Right lung (tissue), 5 donors: ENCODE measurements around the gene WASHC2C. TPM values are rescaled to one million over a fixed set of nuclear protein-coding genes. Genes with fewer than 3 reads are reported as not detected.
A peak's percentile ranks its signal among the peaks of the same experiment; 100 is the strongest.
"Not testable (repeated sequence)": the region's sequence is repeated elsewhere in the genome, so short reads cannot be mapped to it uniquely, and the experiment has no call there.

Source experiments
- DNase-seq, 2 donors: peaks; one replicate each; pipeline ENCODE4 v3.0.0-alpha.2; 2013
- polyA plus RNA-seq, 5 donors: library from polyadenylated mRNA; unstranded; fragments of 120-200 nt; gene quantifications; one replicate each; pipeline versions ENCODE4 v1.2.1 to v1.2.3, GENCODE V29; 2013; ENCODE audit warnings: inconsistent platforms in 1 of 5, low replicate concordance in 1 of 5; ENCODE audit not compliant: insufficient read length in 5 of 5, insufficient read depth in 1 of 5

Gene WASHC2C
- polyA plus RNA-seq, 5 donors, result 37.7 to 61.9 (median 53.3) TPM

DNA sequence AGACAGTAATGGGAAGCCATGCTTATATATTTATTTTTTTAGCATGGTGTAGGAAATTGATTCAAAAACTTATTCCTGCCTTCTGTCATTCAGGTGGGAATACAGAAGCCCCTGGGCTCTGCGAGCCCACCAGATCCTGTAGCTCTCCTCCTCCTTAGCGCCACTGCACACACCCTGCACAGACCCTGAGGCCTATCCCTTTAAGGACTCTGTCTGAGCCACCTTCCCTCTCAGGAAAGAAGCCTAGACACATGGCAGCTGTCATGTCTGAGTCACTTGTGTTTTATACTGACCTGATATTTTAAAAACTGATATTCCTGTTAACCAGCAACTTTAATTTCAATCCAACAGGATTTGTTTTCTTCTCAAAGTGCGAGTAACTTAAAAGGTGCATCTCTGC, 36.0 kb downstream of the WASHC2C start:
- DNase-seq, result not testable (repeated sequence)

DNA sequence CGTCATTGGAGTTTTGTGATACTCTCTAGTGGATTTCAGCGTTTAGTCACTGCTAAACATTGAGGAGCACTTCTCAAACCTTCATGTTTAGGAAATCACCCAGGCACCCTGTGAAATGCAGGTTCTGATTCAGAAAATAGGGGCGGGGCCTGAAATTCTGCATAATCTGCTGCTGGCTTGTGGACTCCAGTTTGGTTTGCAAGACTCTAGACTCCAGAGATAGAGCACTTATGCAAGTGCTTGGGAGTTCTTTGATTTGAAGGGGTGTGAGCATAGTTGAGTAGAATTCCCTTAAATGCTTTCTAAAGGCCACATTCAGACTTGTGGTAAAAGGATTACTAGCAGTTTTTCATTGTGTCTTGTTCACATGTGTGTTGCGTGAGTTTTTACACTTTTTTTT, 41.3 kb downstream of the WASHC2C start:
- DNase-seq, result not testable (repeated sequence)

DNA sequence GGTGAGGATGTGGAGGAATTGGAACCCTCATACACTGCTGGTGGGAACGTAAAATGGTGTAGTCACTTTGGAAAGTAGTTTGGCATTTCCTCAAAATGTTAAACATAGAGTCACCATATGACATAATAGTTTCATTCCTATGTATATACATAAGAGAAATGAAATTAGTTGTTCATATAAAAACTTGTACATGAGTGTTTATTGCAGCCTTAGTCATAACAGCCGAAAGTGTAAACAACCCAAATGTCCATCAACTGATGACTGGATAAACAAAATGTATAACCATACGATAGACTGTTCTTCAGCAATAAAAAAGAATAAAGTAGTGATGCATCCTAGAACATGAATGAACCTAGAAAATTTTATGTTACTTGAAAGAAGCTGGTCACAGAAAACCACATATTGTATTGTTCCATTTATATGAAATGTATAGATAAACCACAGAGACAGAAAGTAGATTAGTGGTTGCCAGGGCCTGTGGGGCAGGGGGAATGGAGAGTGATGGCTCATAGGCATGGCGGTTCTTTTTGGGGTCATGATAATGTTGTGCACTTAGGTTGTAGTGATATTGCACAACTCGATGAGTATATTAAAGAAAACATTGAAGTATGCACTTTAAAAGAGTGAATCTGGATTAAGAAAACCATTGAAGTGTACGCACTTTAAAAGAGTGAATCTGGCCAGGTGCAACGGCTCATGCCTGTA, 44.8 kb downstream of the WASHC2C start:
- not testable (repeated sequence) for DNase-seq

DNA sequence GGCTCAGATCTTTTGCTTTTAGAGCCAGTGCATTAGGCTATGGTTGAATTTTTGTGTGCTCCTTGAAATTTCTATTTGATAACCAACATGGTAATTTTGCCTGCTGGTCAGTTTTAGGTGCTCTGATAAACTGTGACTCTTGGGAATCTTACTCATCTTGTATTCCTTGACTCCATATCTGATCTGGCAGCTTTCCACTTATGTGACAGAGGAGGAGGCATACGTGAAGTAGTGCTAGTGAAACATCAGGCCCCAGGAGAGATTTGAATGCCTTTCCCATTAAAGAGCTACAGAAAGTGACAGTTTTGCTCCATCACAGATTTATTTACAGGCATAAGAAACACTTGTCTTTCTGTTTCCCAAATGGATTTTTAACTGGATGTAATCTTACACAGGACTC, 59.2 kb downstream of the WASHC2C start:
- not testable (repeated sequence) for DNase-seq

DNA sequence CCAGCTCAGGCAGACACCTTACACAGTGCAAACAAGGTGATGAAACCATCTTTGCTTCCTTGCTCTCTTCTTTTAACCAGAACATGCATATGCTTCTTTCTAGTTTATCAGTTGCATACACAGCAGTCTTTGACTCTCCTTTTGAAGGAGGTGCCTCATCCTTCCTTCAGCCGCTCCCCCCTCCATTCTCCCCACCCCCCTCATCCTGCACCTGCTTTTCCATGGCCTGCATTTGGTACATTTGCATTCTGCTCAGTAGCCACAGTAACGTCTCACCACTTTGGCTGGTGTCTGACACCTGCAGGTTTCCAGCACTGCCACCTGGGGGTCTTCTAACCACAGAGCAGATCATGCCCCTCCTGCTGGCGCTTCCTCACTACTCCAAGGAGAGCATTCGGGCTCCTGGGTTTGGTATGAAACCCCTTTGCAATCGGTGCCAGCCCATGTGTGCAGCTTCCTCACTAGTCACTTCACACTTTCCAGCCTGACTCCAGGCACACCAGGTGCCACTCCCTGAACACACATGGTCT, 60.2 kb downstream of the WASHC2C start:
- not testable (repeated sequence) for DNase-seq

DNA sequence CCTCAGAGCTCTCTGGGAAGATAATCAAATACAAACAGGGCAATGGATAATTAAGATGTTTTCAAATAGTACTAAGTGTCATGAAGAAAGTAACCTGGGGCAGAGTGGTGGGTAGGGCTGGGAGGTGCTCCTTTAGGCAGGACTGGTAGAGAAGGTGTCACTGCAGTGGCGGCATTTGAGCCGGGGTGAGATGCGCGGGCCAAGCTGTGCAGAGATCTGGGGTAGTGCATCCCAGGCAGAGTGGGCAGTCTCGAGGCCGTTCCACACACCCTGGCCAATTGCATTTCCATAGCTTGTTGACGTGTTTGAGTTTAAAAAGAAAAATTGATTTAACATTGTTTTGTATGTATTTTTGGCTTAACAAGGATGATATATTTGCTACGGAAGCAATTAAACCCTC, 62.9 kb downstream of the WASHC2C start:
- not testable (repeated sequence) for DNase-seq

DNA sequence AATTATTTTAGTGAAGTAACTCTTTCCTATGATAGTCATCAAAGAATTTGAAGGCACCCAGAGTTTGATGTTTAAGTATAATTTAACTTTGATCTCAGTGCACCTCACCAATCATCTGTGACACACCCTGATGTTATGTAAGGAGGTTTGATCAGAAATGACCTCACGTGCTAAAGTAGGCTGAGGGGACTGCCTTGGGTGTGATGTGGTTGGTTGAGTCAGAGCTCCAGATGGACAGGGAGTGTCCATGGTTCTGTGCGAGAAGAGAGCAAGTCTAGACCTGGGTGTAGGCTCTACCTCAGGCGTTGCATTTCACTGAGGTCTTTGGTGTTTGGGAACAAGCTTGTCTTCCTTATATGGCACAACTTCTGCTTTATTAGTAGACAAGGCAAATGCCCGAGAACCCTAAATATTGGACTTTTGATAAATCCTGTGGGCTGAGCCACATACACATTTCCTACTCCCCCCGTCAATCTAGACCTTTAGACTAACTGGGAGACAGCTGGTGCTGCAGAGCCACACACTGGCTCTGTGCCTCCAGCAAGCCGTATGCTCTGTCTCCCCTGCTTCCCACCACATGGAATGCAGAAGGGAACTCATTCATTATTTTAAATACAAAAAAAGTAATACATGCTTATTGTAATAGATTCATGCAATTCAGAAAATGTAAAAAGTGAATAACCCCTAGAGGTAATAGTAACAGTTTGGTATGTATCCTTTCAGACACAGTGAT, 63.8 kb downstream of the WASHC2C start:
- DNase-seq, result not testable (repeated sequence)

DNA sequence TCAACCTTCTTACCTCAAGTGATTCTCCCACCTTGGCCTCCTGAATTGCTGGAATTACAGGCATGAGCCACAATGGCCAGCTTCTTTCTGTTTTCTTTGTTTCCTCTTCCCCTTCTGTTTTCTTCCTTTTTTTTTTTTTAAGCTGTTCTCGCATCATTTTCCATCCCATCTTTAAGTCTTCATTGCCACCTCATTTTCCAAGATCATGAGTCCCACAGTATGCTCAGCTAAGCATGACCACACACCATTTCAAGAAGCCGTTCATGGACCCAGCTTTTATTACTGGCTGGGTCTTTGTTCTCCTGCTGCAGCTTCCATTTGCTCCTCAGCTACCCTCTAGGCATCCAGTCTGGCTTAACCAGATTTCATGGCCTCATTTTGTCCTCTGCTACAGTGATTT, 67.7 kb downstream of the WASHC2C start:
- peak; percentile 10 to 19 for DNase-seq

DNA sequence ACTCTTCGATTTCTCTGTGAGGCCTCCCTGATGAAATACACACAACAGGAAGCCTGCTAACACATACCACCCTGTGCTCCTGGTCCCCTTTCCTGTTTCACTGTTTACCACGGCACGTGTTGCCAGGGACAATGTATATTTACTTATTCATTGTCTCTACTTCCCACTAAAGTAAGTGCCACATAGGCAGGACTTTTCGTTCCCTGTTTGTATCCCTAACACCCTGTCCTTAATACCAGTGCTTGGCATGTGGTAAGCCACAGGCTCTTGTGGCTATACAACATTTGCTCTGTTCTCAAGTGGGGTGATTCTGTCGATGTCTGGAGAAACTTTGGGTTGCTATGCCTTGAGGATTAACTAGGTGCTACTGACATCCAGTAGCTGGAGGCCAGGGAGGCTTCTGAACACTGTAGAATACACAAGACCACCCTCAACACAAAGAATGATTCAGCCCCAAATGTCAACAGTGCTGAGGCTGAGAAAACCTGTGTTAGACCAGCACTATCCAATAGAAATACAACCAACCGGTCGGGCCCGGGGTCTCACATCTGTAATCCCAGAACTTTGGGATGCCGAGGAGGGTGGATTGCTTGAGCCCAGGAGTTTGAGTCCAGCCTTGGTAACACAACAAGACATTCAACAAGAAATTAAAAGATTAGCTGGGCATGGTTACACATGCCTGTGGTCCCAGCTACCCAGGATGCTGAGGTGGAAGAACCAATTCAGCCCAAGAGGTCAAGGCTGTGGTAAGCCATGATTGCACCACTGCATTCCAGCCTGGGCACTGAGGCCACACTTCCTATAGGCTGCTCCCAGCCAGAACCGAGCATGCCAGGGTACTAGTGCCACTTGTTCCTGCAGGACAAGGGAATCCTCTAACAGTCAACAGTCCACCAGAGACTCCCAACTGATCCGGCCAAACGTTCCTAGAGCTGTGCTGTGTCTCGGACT, 76.3 kb downstream of the WASHC2C start:
- peak in 1 of 2 donors; percentile 3 for DNase-seq

DNA sequence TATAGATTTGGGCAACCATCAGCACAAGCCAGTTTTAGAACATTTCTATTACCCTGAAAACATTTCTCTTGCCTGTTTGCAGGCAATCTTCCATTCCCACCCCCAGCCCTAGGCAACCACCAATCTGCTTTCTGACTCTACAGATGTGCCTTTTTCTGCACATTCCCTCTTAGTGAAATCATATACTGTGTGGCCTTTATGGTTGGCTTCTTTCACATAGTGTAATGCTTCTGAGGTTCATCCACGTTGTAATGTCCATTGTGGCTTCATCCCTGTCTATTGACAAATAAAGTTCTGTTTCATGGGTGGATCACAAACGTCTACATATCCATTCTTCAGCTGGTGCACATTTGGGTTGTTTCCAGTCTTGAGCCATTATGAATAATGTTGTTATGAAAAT, 77.9 kb downstream of the WASHC2C start:
- not testable (repeated sequence) for DNase-seq

DNA sequence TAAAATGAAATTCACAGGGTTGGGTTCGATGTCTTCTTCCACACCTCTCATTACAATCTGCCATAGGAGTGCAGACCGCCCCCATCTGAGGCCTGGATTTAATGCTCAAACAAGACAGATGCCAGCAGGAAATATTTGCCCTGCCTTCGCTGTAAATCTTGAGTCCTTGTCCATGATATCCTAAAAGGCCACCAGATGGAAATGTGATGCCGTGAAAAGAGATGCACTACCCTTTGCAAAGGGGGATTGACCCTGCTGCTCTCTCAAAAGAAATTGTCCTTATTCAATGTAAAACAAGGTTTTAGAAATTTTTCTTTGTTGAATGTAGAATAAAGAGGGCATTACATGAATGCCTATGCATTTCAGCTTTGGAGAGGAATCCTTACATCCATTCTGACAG, 82.8 kb downstream of the WASHC2C start:
- no peak for DNase-seq

DNA sequence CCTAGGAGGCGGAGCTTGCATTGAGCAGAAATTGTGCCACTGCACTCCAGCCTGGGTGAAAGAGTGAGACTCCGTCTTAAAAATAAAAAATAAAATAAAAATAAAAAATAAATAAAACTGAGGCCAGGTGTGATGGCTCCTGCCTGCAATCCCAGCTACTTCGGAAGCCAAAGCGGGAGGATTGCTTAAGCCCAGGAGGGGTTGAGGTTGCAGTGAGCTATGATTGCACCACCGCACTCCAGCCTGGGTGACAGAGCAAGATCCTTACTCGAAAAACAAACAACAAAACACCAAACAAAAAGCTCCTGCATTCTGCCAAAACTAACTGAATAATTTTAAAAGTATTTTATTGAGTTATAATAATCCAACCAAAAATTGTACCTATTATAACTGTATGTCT, 84.0 kb downstream of the WASHC2C start:
- no peak for DNase-seq

DNA sequence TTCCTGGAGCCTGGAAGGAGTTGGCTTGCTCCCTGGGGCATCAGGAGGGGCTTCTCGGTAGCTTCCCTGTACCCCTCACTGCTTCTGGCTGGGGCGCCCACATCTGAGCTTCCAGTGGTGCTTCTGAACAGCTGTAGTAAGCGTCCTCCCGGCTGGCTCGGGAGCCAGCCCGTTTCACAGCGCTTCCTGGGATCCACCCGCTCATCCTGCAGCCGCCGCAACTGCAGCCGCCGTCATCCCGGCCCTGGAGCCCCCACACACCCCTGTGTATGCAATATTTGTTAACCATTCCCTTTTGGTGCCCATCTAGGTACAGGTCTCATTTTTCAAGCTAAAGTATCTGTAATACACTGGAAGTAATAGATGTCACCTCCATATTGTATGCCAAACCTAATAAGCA, 85.9 kb downstream of the WASHC2C start:
- DNase-seq, result not testable (repeated sequence)

DNA sequence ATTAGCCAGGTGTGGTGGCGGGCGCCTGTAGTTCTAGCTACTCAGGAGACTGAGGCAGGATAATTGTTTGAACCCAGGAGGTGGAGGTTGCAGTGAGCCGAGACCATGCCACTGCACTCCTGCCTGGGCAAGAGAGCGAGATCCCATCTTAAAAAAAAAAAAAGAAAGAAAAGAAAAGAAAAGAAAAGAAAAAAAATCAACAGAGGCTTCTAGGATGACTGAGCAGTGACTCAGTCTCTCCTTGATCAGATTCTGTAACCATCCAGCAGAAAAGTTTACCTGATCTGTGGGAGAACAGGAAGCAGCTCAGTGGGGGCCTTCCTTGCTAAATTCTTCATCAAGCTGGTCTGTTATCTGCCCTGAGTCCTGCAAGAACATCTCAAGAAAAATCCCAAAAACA, 87.1 kb downstream of the WASHC2C start:
- DNase-seq, result not testable (repeated sequence)

DNA sequence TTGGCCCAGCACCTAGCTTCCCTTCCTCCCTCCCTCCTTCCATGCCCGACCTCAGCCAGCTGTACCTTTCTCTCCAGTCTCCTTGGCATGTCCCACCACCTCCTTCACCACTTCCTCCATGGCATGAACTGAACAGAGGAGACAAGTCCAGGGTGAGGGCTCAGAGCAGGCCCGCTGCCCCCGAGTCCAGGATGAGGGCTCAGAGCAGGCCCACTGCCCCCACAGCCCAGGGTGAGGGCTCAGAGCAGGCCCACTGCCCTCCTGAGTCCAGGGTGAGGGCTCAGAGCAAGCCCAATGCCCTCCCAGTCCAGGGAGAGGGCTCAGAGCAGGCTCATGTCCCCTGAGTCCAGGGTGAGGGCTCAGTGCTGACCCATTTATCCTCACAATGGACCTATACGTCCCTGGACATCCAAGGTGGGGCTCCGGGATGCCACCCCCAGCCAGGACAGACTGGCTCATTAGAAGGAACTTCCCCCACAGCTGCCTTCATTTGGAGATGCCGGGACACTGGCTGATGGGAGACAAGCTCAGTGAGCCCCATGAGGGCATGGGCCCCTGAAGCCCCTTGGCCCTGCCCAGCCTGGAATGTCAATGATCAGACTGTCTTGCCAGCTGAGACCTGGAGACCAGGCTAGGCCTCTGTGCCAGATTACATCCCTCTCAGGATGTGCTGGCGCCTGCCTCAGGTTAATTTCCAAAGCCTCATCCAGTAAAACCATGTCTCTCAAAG, 90.2 kb downstream of the WASHC2C start:
- no peak for DNase-seq

DNA sequence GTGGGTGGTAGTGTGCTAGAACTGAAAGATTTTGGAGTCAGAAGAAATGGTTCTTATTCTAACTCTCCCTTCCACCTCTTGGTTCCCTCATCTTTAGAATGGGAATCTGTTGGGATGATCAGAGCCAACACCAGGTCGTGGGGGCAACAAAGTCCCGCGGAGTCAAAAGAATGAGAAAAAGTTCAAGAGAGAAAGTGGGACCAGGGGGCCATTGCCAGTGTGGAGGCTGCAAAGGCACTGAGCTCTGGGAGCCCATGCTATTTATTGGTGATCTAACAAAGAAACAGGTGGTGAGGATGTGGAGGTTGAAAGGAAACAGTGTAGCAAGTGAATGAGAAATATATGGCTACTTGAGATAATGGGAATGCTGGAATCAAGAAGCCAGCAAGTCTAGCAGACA, 90.8 kb downstream of the WASHC2C start:
- DNase-seq, result no peak

DNA sequence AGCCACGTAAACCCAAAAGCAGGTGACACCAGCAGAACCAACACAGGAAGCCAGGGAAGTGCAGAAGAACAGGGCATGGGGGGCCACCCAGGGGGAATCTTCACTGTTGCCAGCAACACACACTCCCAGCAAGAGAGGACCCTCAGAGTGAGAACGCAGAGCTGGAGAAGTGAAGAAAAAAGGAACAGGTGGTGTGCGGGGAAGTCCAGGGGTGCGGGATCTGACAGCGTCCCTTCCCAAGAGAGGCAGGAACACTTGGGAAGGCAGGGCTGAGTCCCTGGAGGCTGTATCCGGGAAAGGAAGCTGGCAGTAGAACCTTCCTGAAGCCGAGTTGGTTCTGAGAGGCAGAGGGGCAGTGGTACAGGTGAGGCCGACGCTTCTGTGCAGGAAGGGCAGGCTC, 92.5 kb downstream of the WASHC2C start:
- DNase-seq, result no peak

DNA sequence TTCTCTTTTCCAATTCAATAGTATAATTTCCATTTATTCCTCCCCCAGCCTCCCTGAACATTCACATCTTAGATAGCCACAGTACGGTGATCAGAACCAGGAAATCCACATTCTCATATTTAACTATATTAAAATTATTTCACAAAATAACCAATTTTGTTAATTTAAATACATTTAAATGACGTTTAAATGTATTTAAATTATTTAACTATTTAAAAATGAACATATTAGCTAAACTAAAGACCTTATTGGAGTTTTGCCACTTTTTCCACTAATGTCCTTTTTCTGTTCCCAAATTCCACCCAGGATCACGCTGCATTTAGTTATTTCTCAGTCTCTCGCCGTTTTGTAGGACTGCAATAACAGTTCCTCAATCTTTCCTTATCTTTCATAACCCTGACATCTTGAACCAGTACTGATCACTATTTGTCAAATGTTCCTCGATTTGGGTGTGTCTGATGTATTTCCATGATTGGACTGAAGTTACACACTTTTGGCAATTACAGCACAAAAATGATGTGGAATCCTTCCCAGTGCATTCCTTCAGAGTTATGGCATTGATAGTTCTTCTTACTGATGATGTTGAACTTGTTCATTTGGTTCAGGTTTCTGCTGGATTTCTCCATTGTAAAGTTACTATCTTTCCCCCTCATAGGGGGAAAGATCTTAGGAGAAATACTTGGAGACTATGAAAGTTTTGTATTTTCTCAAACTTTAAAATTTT, 93.2 kb downstream of the WASHC2C start:
- DNase-seq, result not testable (repeated sequence)

DNA sequence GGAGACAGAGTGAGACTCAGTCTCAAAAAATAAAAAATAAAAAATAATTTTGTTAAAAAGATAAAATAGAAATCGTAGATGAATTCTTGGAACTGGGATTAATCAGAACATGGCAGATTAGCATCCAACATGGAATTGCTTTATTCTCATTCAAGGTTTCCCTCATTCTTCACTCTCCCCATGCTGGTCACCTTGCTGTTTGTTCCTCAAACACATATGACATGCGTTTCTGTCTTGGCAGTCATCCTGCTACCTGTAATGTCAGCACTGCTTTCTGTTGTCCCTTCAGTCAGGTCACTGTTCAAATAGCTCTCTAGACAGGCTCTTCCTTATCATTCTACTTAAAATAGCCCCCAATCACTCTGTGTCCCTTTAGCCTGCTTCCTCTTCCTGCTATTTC, 95.9 kb downstream of the WASHC2C start:
- DNase-seq, result not testable (repeated sequence)
